ENCODE results near the gene TIGD3.

TIGD3 gene

GRCh38 chr11:65373839-65374580, 19.5 kb downstream of the TIGD3 start:
- no peak for DNase-seq

GRCh38 chr11:65375012-65375411, 20.5 kb downstream of the TIGD3 start:
- no peak for DNase-seq

- no peak for DNase-seq
Measured at GRCh38 chr11:65376138-65376713, 21.7 kb downstream of the TIGD3 start.

GRCh38 chr11:65377036-65377435, 22.5 kb downstream of the TIGD3 start:
- no peak for DNase-seq

GRCh38 chr11:65377777-65378176, 23.2 kb downstream of the TIGD3 start:
- DNase-seq, result no peak

- DNase-seq, result no peak
Measured at GRCh38 chr11:65378208-65378927, 23.8 kb downstream of the TIGD3 start.

- no peak for DNase-seq
Measured at GRCh38 chr11:65378928-65379638, 24.5 kb downstream of the TIGD3 start.

- no peak for DNase-seq
Measured at GRCh38 chr11:65379698-65380459, 25.3 kb downstream of the TIGD3 start.

- DNase-seq, result peak in 1 of 2 experiments; percentile 41
Measured at GRCh38 chr11:65380460-65381119, 26.0 kb downstream of the TIGD3 start.

GRCh38 chr11:65381716-65382032, 27.1 kb downstream of the TIGD3 start:
- DNase-seq, result no peak

- DNase-seq, result peak; percentile 73 to 90
Measured at GRCh38 chr11:65382033-65382803, 27.7 kb downstream of the TIGD3 start, which contains the start of gene SLC25A45. SLC25A45 (minus strand) TSS chr11:65382646; CDS start chr11:65381951, 695 bp downstream.

- DNase-seq, result no peak
Measured at GRCh38 chr11:65382804-65383368, 28.3 kb downstream of the TIGD3 start.

GRCh38 chr11:65383778-65384177, 29.2 kb downstream of the TIGD3 start:
- no peak for DNase-seq

GRCh38 chr11:65384301-65384889, 29.8 kb downstream of the TIGD3 start:
- no peak for DNase-seq

- peak; percentile 45 to 92 for DNase-seq
Measured at GRCh38 chr11:65386307-65387140, 32.0 kb downstream of the TIGD3 start, which contains the start of gene FRMD8. FRMD8 (plus strand) TSS chr11:65386637; CDS start chr11:65387037, 400 bp downstream.

GRCh38 chr11:65388731-65389130, 34.2 kb downstream of the TIGD3 start:
- no peak for DNase-seq

- no peak for DNase-seq
Measured at GRCh38 chr11:65389294-65389980, 34.9 kb downstream of the TIGD3 start.

- no peak for DNase-seq
Measured at GRCh38 chr11:65390099-65390941, 35.8 kb downstream of the TIGD3 start.
